NOMO-1 treated with DMSO at 0.1 percent for 48 hours (cell line): ENCODE measurements around the gene SGPL1.
A peak's percentile ranks its signal among the peaks of the same experiment; 100 is the strongest.

Experiments used
- DNase-seq: peaks from one replicate; lab custom pipeline; 2025; ENCODE audit not compliant: unreplicated experiment; lab: John Stamatoyannopoulos, UW

Gene SGPL1

GRCh38 chr10:70780772-70781171 is 35.0 kb upstream of the SGPL1 start:
- DNase-seq = no peak

GRCh38 chr10:70781461-70782051 is 34.2 kb upstream of the SGPL1 start:
- DNase-seq = no peak

DNA sequence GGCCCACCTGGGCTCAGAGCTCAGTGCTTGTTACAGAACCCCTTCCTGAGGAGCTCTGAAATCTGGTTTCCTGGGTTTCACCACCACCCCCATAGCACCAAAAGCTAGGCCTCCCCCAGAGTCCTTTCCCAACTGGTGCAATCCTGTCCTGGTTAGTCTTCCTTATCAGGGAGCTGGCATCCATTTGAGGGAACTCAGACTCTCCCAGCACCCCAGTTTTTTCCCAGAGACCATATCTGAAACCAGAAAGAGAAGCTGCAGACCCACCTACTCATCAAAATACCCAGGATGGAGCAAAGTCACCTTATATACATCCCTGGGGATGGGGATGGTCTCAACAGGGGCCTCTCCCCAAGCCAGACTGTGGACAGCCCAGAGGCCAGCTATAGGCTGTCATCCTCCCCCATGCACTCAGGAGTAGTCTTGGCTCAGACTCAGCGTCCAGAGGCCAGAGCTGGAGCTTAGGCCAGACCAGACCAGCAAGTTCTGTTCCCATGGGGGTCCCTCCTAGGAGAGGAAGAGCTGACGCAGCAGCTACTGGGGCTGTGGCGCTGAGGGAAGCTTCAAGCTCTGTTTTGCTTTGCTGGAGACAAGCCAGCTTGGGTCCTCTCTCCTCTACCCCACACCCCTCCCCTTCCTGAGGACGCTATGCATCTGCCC is 33.5 kb upstream of the SGPL1 start:
- no peak for DNase-seq

DNA sequence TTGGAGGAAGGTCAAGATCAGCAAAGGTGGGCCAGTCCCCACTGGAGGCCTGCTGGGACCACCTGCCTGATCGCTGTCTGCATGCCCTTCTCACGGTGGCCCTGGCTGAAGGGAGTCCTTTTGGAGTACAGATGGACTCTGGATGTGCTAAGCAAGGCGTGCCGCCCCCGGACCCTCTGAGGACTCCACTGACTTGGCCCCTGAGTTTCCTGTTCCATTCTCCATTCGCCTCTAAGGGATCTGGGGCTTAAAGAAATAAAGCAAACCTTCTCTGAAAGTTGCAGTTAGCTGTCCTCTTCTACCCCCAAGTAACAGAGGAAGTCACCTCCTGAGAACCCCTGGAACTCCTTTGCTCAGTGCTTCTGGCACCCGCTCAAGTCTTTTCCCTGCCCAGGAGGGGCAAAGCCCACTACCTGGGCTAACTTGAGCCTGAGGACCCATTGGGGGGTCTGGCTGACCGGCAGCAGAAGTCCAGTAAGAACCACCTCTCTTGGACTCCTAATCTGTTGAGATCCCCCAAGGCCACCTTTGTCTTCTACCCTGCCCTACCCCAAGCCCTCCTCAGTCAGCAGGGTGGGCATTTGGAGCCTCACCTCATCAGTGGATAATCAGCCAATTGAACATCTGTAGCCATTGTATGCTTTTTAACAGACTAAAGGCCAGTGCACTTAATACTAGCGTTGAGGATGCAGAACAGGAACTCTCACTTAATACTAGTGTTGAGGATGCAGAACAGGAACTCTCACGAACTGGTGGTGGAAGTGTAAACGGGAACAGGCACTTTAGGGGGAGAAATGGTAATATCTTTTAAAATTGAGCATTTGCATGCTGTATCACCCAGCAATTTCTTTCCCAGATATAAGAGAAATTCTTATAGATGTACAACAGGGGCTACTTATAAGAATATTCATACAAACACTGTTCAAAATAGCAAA is 32.7 kb upstream of the SGPL1 start:
- peak; percentile 16 for DNase-seq

GRCh38 chr10:70784016-70784415 is 31.7 kb upstream of the SGPL1 start:
- DNase-seq = no peak

- DNase-seq = no peak
Observed at GRCh38 chr10:70784471-70784870, 31.3 kb upstream of the SGPL1 start.

DNA sequence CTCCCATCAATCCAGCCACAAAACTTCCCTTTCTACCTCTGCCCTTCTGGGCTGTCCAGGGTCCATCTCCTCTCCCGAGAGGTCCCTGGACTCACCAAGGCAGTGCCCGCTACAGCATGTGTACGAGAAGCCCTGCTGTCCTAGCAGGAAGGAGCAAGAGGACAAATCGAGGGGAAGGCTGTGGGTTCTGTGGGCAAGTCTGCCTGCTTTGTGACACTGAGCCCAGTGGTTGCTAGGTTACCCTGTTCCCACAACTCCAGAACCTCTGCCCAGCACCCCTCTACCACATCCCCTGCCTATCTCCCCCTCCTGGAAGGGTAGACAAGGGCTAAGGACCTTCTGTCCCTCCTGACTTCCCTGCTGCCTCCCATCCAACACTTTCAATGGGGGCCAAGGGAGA is 30.6 kb upstream of the SGPL1 start, which contains the start of gene TBATA:
Gene TBATA (minus strand): TSS at position 188 of the 400 bp plus-strand sequence. CDS start 1,998 bp downstream, outside the sequence.
- no peak for DNase-seq

DNA sequence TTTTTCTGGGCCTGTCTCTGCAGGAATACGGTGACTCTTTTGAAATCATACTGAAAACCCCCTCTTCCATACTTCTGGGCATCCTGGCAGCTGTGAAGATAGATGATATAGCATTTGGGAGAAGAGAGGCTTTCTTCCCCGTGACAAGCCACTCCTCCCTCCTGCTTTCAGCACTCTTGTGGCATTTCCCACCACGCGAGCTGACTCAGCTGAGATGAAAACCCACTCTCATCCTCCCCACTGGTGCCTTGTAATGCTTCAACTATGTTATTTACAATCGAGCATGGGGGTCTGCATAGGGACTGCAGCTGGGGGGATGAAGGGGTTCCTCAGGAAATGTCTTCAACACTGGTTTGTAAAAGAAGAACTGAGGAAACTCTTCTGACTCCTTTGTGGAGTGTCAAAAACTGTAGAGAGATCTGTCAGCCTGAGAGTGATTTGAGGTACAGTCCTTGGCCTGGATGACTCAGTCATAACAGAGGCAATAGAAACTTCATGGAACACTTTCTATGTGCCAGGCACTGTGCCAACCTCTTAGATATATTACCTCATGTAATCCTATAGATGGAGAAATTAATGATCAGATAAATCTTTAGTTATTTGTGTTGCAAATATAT is 28.8 kb upstream of the SGPL1 start:
- no peak for DNase-seq

GRCh38 chr10:70791386-70792039 is 24.2 kb upstream of the SGPL1 start:
- no peak for DNase-seq

DNA sequence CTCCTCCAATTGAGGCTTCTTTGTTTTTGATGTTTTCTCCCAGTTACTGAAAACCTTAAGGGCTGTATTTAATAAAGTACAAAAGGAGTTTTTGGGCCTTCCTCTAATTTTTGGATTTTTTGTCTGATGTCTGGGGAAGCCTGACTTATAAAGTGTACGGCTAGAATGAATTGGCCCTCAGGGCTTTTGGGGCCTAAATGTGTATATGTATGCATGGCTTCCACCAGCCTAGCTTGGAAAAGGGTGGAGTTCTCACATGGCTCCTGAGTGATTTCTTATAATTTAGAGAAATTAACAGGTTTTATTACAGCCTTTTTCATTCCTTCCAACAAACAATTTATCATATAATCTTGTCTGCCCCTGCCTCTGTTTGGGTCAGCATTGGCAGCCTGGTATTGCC is 20.1 kb upstream of the SGPL1 start:
- DNase-seq = no peak

GRCh38 chr10:70797840-70798239 is 17.9 kb upstream of the SGPL1 start:
- no peak for DNase-seq

DNA sequence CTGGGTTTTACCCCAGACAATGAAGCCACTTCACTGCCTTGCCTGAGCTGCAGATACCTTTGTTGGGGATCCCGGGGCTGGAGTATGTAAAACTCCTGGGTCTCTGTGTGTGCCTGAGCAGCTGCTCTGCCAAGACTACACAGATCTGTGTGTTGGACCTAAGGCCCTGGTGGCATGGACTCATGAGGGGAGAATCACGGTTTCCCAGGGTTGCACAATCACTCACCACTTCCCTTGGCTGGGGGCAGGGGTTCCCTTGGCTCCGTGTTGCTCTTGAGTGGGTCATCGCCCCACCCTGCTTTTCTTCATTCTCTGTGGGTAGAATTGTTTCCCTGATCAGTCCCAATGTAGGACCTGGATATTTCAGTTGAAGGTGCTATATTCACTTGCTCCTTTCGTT is 16.6 kb upstream of the SGPL1 start:
- no peak for DNase-seq

DNA sequence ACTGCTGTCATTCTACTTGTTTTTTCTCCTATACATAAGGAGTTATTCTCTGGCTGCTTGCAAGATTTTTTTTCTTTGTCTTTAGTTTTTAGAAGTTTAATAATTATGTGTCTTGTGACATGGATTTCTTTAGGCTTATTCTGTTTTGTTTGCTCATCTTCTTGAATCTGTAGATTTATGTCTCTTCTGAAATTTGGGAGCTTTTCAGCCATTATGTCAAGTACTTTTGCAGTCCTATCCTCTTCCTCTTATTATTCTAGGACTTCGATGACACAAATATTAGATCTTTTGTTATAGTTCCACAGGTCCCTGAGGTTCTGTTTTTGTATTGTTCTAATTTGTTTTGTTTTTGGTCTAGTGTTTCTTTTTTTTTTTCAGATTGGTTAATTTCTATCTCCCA is 13.9 kb upstream of the SGPL1 start:
- no peak for DNase-seq

- no peak for DNase-seq
Observed at GRCh38 chr10:70803775-70804420, 11.8 kb upstream of the SGPL1 start.

DNA sequence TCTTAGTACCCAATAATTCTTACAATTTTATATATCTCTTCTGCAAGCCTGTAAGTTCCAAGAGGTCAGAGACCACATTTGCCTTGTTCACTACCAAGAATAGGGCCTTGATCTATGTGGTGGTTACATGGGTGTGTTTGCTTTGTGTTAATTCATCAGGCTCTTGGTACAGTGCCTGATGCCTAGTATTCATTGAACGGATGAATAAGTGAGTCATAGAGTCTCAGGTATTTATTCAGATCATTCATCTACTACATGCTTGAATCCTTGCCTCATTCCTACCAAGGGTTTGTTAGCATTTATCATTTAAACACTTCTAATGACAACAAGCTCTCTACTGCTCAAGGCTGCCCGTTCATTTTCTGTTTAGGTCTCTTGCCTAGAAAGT is 11.3 kb upstream of the SGPL1 start:
- DNase-seq = no peak

- no peak for DNase-seq
Observed at GRCh38 chr10:70805619-70806215, 10.0 kb upstream of the SGPL1 start.

DNA sequence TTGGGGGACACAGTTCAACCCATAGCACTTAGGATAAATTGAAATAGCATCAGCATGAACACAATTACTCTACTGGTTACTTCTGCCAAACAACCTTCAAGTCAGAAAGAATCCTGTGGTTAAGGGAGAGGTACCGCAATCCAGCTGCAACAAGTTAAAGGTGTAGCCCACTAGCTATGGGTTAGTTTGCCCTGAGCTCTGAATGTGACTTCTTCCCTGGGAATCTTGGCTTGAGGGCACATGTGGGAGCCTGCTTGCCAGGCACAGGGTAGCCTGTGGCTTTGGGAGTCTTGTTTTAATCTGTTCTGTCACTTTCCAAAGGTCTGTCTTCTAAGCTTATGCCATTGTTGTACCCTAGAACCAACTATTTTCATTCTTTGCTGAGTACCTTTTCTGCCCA is 8.9 kb upstream of the SGPL1 start:
- no peak for DNase-seq

DNA sequence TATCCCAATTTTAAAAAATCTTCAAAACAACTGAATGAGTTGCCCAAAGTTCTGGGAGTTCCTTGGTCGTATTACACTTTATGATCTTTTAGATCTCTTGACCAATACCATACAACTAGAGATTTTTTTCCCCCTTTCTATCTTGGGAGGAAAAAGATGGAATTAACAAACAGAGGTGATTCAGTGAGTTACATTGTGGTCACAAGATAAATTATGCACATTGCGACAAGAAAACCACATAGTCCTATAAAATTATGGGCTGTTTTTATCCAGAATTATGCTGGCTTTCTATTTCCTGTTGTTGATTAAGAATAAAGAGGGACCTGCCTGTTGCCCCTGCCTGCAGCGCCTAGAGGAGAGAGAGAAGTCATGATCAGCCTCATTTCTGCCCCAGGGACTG is 8.2 kb upstream of the SGPL1 start:
- DNase-seq = peak; percentile 10

DNA sequence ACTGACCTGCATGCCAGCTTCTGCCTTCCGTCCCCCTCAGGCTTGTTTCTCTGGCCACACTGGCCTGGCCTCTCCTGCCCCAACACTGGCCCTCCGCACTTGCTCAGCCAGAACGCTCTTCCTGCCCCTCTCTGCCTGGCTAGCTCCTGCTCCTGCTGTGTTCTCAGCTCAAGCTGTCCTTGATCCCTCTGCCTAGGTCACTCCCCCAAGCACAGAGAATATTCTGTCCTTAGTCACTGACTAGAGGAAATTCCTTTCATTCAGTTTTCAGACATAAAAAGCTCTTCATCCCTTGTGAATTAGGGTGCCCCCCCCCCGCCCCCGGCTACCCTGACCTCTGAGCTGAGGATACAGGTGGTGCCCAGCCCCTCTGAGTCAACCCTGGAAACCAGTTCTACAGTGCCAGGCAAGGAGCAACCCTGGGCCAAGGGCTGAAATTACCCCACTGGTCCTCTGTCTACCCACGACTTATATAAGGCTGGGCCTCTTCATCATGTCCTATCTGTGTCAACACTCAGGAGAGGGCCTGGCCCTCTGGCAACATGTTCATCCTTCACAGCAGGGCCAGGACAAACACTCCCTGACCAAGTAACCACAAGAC is 6.6 kb upstream of the SGPL1 start:
- no peak for DNase-seq

GRCh38 chr10:70809726-70810125 is 6.0 kb upstream of the SGPL1 start:
- no peak for DNase-seq
